Activated CD8-positive, alpha-beta memory T cell treated with anti-CD3 and anti-CD28 coated beads, Interleukin-2, amount 50 U/mL, for 1 hour (primary cell): Measurements from ENCODE around the gene NTM.

Source experiments
- DNase-seq: peaks from one replicate; pipeline ENCODE4 v3.0.0-alpha.2; 2020; ENCODE audit errors: extremely low read depth

Gene NTM

GRCh38 chr11:132254906-132255305, 884.5 kb downstream of the NTM start:
- no peak for DNase-seq

GRCh38 chr11:132256528-132257279, 886.3 kb downstream of the NTM start:
- DNase-seq = no peak

GRCh38 chr11:132257871-132258270, 887.5 kb downstream of the NTM start:
- no peak for DNase-seq

GRCh38 chr11:132258875-132259274, 888.5 kb downstream of the NTM start:
- no peak for DNase-seq

- DNase-seq = no peak
Measured at GRCh38 chr11:132260636-132261035, 890.2 kb downstream of the NTM start.

- no peak for DNase-seq
Measured at GRCh38 chr11:132263241-132263640, 892.8 kb downstream of the NTM start.

- DNase-seq = no peak
Measured at GRCh38 chr11:132263875-132264274, 893.5 kb downstream of the NTM start.

GRCh38 chr11:132264616-132265015, 894.2 kb downstream of the NTM start:
- DNase-seq = no peak

GRCh38 chr11:132278801-132279574, 908.6 kb downstream of the NTM start:
- DNase-seq = no peak

GRCh38 chr11:132284048-132284447, 913.6 kb downstream of the NTM start:
- no peak for DNase-seq

- no peak for DNase-seq
Measured at GRCh38 chr11:132284611-132285010, 914.2 kb downstream of the NTM start.

GRCh38 chr11:132285631-132286030, 915.2 kb downstream of the NTM start:
- no peak for DNase-seq

GRCh38 chr11:132286106-132286505, 915.7 kb downstream of the NTM start:
- DNase-seq = no peak

GRCh38 chr11:132288036-132288435, 917.6 kb downstream of the NTM start:
- no peak for DNase-seq

- no peak for DNase-seq
Measured at GRCh38 chr11:132289590-132290256, 919.3 kb downstream of the NTM start.

GRCh38 chr11:132293586-132293985, 923.2 kb downstream of the NTM start:
- DNase-seq = no peak

GRCh38 chr11:132296946-132297610, 926.7 kb downstream of the NTM start:
- no peak for DNase-seq

- no peak for DNase-seq
Measured at GRCh38 chr11:132298357-132298756, 927.9 kb downstream of the NTM start.

- no peak for DNase-seq
Measured at GRCh38 chr11:132300283-132300682, 929.9 kb downstream of the NTM start.

GRCh38 chr11:132301465-132301864, 931.0 kb downstream of the NTM start:
- DNase-seq = no peak

GRCh38 chr11:132301900-132302299, 931.5 kb downstream of the NTM start:
- no peak for DNase-seq
